K562 (cell line): ENCODE data around the gene AIG1. TPM values are rescaled to one million over a fixed set of nuclear protein-coding genes. Genes with fewer than 3 reads are reported as not detected.

Source experiments
- ARID1B ChIP-seq: fragments of 450-650 bp; IDR thresholded peaks from 2 replicates; pipeline ENCODE4 v1.6.1; 2016; ENCODE audit warnings: antibody characterized with exemption, mild to moderate bottlenecking, inconsistent platforms
- HEY1 ChIP-seq: fragments of 250-450 bp; sonication (Bioruptor Pico); IDR thresholded peaks from 2 replicates; pipeline ENCODE4 v1.5.0; 2020; ENCODE audit warnings: mild to moderate bottlenecking, moderate library complexity, borderline replicate concordance
- LEF1 ChIP-seq: fragments of 450-650 bp; IDR thresholded peaks from 2 replicates; pipeline ENCODE4 v1.6.1; 2016; ENCODE audit warnings: mild to moderate bottlenecking
- NEUROD1 ChIP-seq: fragments of 150-350 bp; IDR thresholded peaks from 2 replicates; pipeline ENCODE4 v1.6.1; 2014; ENCODE audit warnings: borderline replicate concordance, low read length, low read depth; ENCODE audit not compliant: partially characterized antibody
- NR2C1 ChIP-seq, 2 experiments: fragments of 450-650 bp; IDR thresholded peaks; 2 replicates each; pipeline ENCODE4 v1.6.1; 2017; ENCODE audit warnings: mild to moderate bottlenecking in 2 of 2, antibody characterized with exemption in 1 of 2, inconsistent platforms in 1 of 2, missing compliant biosample characterization in 1 of 2, missing genetic modification characterization in 1 of 2
- POLR2G ChIP-seq: fragments of 200-400 bp; formaldehyde crosslinking; IDR thresholded peaks from 2 replicates; pipeline ENCODE4 v1.6.1; 2017; ENCODE audit warnings: low read depth, mild to moderate bottlenecking, antibody characterized with exemption, low read length, moderate library complexity
- TAF7 ChIP-seq: fragments of 450-650 bp; IDR thresholded peaks from 2 replicates; pipeline ENCODE4 v1.6.1; 2016; ENCODE audit warnings: missing genetic modification characterization, missing compliant biosample characterization
- ZFP36 ChIP-seq: fragments of 150-350 bp; IDR thresholded peaks from 2 replicates; pipeline ENCODE4 v1.6.1; 2018; ENCODE audit warnings: low read length, low read depth; ENCODE audit not compliant: partially characterized antibody
- polyA plus RNA-seq, 8 experiments: library from polyadenylated mRNA; depleted of rRNA in 4 of 8; stranded (reverse) in 5 of 8; unstranded in 3 of 8; fragments of >200 nt; fragmentation: Nextera tagmentation in 2 of 8; fragmentation: Illumina TruSeq in 1 of 8; extraction: Ambion mirVana in 2 of 8; extraction: Trizol in 1 of 8; gene quantifications; 2 replicates each; pipeline versions ENCODE4 v1.2.1 to v1.2.3, GENCODE V29; 2011 to 2014; ENCODE audit warnings: inconsistent platforms in 1 of 8, missing spikeins in 1 of 8
- total RNA-seq, 7 experiments: library from RNA; depleted of rRNA in 6 of 7; stranded (reverse); fragments of >200 nt in 6 of 7; fragmentation: Illumina TruSeq in 2 of 7; extraction: Trizol in 2 of 7; gene quantifications; 2 replicates each; pipeline versions ENCODE4 v1.2.1 to v1.2.3, GENCODE V29; 2011 to 2021; ENCODE audit warnings: low replicate concordance in 1 of 7
- TF ChIP-seq, protein P1 (sequence below), 2 experiments: fragments of 450-650 bp; IDR thresholded peaks; 2 replicates each; pipeline ENCODE4 v1.6.1; 2016; ENCODE audit warnings: mild to moderate bottlenecking in 2 of 2, borderline replicate concordance in 1 of 2, low read depth in 1 of 2, moderate library complexity in 1 of 2
- TF ChIP-seq, protein P2 (sequence below): fragments of 450-650 bp; IDR thresholded peaks from 2 replicates; pipeline ENCODE4 v1.6.1; 2016; ENCODE audit warnings: borderline replicate concordance
- TF ChIP-seq, protein P3 (sequence below): sonication (generic); formaldehyde crosslinking; IDR thresholded peaks from 2 replicates; pipeline ENCODE4 v1.8.0; 2022; ENCODE audit warnings: mild to moderate bottlenecking, missing genetic modification reagents
- TF ChIP-seq, protein P4 (sequence below): sonication (generic); formaldehyde crosslinking; IDR thresholded peaks from 2 replicates; pipeline ENCODE4 v1.5.0; 2020; ENCODE audit warnings: missing genetic modification reagents

Gene AIG1
- total and polyA plus RNA-seq, 9 of the 15 experiments (the other 6 are each of a cell fraction or from before 2014, with no cell fraction given), result 74.8 to 333 (median 127) TPM

DNA sequence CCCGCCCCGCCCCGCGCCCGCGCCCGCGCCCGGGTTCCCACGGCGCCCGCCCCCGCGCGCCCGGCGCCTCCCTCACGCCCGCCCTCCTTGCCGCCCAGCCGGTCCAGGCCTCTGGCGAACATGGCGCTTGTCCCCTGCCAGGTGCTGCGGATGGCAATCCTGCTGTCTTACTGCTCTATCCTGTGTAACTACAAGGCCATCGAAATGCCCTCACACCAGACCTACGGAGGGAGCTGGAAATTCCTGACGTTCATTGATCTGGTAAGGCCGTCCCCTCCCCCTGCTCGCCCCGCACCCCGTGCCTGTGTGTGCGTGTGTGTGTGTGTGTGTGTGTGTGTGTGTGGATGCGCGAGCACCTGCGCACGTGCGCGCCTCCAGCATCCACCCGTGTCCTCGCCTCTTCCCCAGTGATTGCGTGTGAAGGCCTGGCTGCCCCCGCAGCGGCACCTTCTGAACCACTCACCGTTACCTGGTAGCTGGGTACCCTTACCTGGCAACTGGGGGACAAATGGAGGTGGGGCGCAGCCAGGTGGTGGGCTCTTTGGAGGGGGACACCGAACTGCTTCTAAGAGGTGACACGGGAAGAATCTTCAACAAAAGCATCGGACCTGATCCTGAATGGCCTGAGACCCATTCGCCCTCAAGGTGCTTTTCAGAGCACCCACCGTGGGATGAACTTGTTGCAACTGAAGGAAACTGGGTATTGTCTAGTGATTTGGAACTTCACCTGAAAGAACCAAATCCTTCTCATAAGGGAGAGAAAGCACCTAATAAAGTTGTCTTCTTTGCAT is at the start of gene AIG1 (continued):
- TF ChIP-seq, protein P1, sequence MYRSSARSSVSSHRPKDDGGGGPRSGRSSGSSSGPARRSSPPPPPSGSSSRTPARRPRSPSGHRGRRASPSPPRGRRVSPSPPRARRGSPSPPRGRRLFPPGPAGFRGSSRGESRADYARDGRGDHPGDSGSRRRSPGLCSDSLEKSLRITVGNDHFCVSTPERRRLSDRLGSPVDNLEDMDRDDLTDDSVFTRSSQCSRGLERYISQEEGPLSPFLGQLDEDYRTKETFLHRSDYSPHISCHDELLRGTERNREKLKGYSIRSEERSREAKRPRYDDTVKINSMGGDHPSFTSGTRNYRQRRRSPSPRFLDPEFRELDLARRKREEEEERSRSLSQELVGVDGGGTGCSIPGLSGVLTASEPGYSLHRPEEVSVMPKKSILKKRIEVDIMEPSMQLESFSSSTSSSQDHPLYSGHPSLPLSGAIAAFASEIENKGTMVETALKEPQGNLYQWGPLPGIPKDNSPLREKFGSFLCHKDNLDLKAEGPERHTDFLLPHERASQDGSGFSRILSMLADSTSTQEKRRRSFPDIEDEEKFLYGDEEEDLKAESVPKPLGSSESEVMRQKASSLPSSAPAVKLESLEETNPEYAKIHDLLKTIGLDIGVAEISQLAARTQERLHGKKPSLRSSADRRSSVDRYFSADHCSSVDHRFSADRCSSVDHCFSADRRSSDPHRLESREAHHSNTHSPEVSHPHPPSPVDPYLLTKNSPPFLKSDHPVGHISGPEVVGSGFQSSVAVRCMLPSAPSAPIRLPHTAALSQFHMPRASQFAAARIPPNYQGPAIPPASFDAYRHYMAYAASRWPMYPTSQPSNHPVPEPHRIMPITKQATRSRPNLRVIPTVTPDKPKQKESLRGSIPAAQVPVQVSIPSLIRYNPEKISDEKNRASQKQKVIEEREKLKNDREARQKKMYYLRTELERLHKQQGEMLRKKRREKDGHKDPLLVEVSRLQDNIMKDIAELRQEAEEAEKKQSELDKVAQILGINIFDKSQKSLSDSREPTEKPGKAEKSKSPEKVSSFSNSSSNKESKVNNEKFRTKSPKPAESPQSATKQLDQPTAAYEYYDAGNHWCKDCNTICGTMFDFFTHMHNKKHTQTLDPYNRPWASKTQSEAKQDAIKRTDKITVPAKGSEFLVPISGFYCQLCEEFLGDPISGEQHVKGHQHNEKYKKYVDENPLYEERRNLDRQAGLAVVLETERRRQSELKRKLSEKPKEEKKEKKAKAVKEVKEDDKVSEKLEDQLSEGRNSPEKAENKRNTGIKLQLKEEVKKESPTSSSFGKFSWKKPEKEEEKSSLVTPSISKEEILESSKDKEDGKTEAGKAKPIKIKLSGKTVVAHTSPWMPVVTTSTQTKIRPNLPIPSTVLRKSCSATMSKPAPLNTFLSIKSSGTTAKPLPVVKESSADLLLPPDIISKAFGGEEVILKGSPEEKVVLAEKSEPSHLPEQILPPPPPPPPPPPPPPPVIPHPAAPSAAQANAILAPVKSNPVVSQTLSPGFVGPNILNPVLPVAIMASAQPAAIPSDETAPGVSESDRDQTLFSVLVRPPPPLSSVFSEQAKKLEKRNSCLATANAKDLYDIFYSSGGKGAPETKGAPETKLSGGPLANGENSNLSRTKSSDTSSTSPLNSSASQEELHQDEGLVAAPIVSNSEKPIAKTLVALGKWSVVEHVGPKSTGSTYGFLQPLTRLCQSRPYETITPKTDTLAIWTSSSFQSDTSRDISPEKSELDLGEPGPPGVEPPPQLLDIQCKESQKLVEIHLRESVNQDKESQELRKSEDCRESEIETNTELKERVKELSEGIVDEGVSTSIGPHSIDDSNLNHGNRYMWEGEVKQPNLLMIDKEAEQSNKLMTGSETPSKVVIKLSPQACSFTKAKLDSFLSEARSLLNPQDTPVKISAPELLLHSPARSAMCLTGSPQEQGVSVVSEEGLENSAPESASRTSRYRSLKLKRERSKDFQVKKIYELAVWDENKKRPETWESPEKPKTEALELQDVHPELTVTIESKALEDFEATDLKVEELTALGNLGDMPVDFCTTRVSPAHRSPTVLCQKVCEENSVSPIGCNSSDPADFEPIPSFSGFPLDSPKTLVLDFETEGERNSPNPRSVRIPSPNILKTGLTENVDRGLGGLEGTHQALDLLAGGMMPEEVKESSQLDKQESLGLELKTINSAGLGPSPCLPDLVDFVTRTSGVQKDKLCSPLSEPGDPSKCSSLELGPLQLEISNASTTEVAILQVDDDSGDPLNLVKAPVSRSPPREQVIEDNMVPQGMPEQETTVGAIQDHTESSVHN (IDR thresholded peaks at IDR 0.05; ENCODE audit: borderline replicate concordance in 1 of 2, low read depth in 1 of 2), result peak in 1 of 2 experiments; percentile 26; a peak in 1 of 4 replicates
- TF ChIP-seq, protein P2, sequence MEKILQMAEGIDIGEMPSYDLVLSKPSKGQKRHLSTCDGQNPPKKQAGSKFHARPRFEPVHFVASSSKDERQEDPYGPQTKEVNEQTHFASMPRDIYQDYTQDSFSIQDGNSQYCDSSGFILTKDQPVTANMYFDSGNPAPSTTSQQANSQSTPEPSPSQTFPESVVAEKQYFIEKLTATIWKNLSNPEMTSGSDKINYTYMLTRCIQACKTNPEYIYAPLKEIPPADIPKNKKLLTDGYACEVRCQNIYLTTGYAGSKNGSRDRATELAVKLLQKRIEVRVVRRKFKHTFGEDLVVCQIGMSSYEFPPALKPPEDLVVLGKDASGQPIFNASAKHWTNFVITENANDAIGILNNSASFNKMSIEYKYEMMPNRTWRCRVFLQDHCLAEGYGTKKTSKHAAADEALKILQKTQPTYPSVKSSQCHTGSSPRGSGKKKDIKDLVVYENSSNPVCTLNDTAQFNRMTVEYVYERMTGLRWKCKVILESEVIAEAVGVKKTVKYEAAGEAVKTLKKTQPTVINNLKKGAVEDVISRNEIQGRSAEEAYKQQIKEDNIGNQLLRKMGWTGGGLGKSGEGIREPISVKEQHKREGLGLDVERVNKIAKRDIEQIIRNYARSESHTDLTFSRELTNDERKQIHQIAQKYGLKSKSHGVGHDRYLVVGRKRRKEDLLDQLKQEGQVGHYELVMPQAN, result peak; percentile 81
- TF ChIP-seq NR2C1 (IDR thresholded peaks at IDR 0.05) (no peak), NR2C1 (tag; IDR thresholded peaks at IDR 0.05) (0 out of 2 replicates have a peak, but pooled peaks have one; percentile 8), ARID1B (peak; percentile 19; the same call in 1 of the 2 replicates), TAF7 (peak; percentile 78; the same call in 1 of the 2 replicates), ZFP36 (no peak), NEUROD1 (peak; percentile 0), HEY1 (CRISPR knock-in tag) (no peak), POLR2G (peak; percentile 70), LEF1 (0 out of 2 replicates have a peak, but pooled peaks have one; percentile 16)
- TF ChIP-seq, protein P3, sequence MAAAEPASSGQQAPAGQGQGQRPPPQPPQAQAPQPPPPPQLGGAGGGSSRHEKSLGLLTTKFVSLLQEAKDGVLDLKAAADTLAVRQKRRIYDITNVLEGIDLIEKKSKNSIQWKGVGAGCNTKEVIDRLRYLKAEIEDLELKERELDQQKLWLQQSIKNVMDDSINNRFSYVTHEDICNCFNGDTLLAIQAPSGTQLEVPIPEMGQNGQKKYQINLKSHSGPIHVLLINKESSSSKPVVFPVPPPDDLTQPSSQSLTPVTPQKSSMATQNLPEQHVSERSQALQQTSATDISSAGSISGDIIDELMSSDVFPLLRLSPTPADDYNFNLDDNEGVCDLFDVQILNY, result no peak
- TF ChIP-seq, protein P4, sequence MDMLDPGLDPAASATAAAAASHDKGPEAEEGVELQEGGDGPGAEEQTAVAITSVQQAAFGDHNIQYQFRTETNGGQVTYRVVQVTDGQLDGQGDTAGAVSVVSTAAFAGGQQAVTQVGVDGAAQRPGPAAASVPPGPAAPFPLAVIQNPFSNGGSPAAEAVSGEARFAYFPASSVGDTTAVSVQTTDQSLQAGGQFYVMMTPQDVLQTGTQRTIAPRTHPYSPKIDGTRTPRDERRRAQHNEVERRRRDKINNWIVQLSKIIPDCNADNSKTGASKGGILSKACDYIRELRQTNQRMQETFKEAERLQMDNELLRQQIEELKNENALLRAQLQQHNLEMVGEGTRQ (CRISPR knock-in tag), result no peak
